ENCODE data around the gene PKNOX2. TPM values are rescaled to one million over a fixed set of nuclear protein-coding genes. Genes with fewer than 3 reads are reported as not detected.

The PKNOX2 gene
- total RNA-seq, 2 experiments from 2014 or later, result not detected

DNA sequence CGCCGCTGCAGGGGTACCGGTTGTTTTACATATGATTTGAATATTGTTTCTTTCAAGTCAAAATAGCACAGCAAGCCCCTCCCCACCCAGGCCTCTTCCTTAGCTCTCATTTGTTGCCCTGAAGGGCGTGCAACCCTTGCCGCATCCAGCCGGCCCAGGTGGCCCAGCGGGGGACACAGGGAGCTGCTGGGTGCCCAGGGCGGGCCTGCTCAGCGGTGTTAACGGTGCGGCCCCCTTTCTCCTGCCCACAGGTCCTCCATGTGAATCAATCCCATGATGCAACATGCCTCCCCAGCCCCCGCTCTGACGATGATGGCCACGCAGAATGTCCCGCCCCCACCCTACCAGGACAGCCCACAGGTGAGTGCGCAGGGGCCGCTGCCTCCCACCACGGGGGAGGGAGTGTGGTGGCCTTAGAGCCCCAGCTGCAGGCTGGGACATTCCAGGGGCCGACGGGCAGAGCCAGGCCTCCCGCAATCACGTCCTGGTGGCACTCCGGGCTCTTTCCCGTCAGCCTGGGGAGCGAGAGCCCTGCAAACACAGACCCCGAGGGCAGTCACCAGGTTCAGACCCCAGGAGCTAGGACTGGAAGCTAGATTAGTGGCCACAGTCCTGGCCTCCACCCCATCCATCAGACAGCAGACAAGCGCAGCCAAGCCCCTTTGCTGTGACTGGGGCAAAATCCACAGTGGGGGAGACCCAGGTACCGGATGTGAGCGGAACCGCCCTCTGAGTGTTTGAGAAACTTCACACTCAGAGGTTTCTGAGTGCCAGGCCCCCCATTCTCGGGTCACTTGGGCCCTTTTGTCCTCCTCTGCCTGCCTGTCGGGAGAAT is 186.7 kb downstream of the PKNOX2 start:
- no peak for TF ChIP-seq EZH2phosphoT487 (IDR thresholded peaks at IDR 0.05; ENCODE audit: borderline replicate concordance, low read depth, low read length)
- TF ChIP-seq, protein P1, sequence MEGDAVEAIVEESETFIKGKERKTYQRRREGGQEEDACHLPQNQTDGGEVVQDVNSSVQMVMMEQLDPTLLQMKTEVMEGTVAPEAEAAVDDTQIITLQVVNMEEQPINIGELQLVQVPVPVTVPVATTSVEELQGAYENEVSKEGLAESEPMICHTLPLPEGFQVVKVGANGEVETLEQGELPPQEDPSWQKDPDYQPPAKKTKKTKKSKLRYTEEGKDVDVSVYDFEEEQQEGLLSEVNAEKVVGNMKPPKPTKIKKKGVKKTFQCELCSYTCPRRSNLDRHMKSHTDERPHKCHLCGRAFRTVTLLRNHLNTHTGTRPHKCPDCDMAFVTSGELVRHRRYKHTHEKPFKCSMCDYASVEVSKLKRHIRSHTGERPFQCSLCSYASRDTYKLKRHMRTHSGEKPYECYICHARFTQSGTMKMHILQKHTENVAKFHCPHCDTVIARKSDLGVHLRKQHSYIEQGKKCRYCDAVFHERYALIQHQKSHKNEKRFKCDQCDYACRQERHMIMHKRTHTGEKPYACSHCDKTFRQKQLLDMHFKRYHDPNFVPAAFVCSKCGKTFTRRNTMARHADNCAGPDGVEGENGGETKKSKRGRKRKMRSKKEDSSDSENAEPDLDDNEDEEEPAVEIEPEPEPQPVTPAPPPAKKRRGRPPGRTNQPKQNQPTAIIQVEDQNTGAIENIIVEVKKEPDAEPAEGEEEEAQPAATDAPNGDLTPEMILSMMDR (conservative IDR thresholded peaks at IDR 0.05; ENCODE audit: low read length), result no peak
- Histone ChIP-seq H3K9me2 (ENCODE audit: insufficient read depth, low read length) (no peaks in the 10 kb centered on the region), H3K4me1 (ENCODE audit: insufficient read depth, low read length, poor library complexity, severe bottlenecking) (no peaks in the 10 kb centered on the region), H3K79me2 (ENCODE audit: insufficient read depth, low read depth, low read length) (no peaks in the 10 kb centered on the region), H3K4me2 (ENCODE audit: low read length) (no peak overlapping the region), H3K27ac (ENCODE audit: low read depth, low read length, poor library complexity, severe bottlenecking) (no peak overlapping the region), H4K20me1 (ENCODE audit: insufficient read depth, low read length) (no peaks in the 10 kb centered on the region), H3K4me3 (ENCODE audit: low read depth, low read length, poor library complexity, severe bottlenecking) (no peak overlapping the region), H3K9me3 (ENCODE audit: low read length) (no peaks in the 10 kb centered on the region), H3K36me3 (ENCODE audit: insufficient read depth, low read length) (no peaks in the 10 kb centered on the region), H2AFZ (ENCODE audit: low read length) (no peak overlapping the region)
- ChIA-PET POLR2A (interaction anchor here (1.1 kb wide), 1 partner anchor 268 kb away, joined by 3 read pairs; no protein-coding TSS in a partner anchor), CTCF (ENCODE audit: unreplicated experiment) (no interaction called here)
- no TSS peak for BruUV-seq (replicated peaks)
- intact Hi-C loops (cut with micrococcal nuclease; ENCODE audit: unreplicated experiment), result no loop called here
- no peak for DNase-seq (ENCODE audit: low spot score)

DNA sequence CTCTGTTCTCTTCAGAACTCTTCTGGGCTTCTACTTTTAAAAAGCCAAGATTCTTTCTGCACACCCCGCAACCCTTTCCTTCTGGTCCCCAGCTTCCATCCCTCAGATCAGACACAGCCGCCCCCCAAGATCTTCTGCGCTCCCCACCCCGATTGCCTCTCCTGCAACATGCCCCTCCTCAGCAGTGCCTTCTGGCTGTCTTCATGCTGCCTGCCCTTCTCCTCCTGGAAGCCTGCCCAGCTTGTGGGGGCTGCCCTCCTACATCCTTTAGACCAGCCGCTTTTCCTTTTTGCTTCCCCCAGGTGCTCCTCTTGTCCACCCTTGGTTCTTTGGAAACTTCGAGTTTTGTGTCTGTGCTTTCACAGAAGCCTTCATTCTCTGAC is 187.3 kb downstream of the PKNOX2 start:
- DNase-seq (ENCODE audit: low spot score), result no peak
- H3K9me3 ChIP-seq (ENCODE audit: low read length), result no peaks in the 10 kb centered on the region
- intact Hi-C loops (cut with micrococcal nuclease; ENCODE audit: unreplicated experiment), result no loop called here
- no peak overlapping the region for H3K4me3 ChIP-seq (ENCODE audit: low read depth, low read length, poor library complexity, severe bottlenecking)
- no peak for TF ChIP-seq EZH2phosphoT487 (IDR thresholded peaks at IDR 0.05; ENCODE audit: borderline replicate concordance, low read depth, low read length)
- TF ChIP-seq, protein P1 (conservative IDR thresholded peaks at IDR 0.05; ENCODE audit: low read length), result no peak
- no peaks in the 10 kb centered on the region for H3K9me2 ChIP-seq (ENCODE audit: insufficient read depth, low read length)
- CTCF ChIA-PET (ENCODE audit: unreplicated experiment), result no interaction called here
- H3K79me2 ChIP-seq (ENCODE audit: insufficient read depth, low read depth, low read length), result no peaks in the 10 kb centered on the region
- no TSS peak for BruUV-seq (replicated peaks)
- H3K4me2 ChIP-seq (ENCODE audit: low read length), result no peak overlapping the region
- H4K20me1 ChIP-seq (ENCODE audit: insufficient read depth, low read length), result no peaks in the 10 kb centered on the region
- H2AFZ ChIP-seq (ENCODE audit: low read length), result no peak overlapping the region
- no peak overlapping the region for H3K27ac ChIP-seq (ENCODE audit: low read depth, low read length, poor library complexity, severe bottlenecking)
- H3K4me1 ChIP-seq (ENCODE audit: insufficient read depth, low read length, poor library complexity, severe bottlenecking), result no peaks in the 10 kb centered on the region
- no peaks in the 10 kb centered on the region for H3K36me3 ChIP-seq (ENCODE audit: insufficient read depth, low read length)
- POLR2A ChIA-PET, result interaction anchor here (1.1 kb wide), 1 partner anchor 268 kb away, joined by 3 read pairs; no protein-coding TSS in a partner anchor

DNA sequence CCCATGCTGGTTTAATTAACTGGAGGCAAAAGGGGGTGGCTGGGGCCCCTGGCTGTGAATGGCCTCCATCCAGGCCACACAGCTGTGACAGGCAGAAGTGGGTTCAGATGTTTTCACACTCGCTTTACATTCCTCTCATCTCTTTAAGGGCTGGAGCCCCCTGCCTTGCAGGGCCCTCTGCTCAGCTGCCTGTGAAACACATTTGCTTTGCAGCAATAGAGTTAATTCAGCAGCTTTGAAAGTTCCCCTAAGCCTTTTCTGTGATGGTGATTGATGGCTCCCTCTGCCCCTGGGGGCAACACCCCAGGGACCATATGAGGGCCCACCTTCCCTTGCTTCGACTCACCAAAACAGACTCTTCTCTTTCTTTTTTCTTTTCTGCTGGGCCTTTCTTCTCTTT is 192.2 kb downstream of the PKNOX2 start:
- Histone ChIP-seq H3K9me3 (ENCODE audit: low read length) (no peaks in the 10 kb centered on the region), H3K4me1 (ENCODE audit: insufficient read depth, low read length, poor library complexity, severe bottlenecking) (no peaks in the 10 kb centered on the region), H3K4me2 (ENCODE audit: low read length) (no peak overlapping the region), H3K4me3 (ENCODE audit: low read depth, low read length, poor library complexity, severe bottlenecking) (no peak overlapping the region), H2AFZ (ENCODE audit: low read length) (no peak overlapping the region), H3K36me3 (ENCODE audit: insufficient read depth, low read length) (no peaks in the 10 kb centered on the region), H3K9me2 (ENCODE audit: insufficient read depth, low read length) (no peaks in the 10 kb centered on the region), H4K20me1 (ENCODE audit: insufficient read depth, low read length) (no peaks in the 10 kb centered on the region), H3K27ac (ENCODE audit: low read depth, low read length, poor library complexity, severe bottlenecking) (no peak overlapping the region), H3K79me2 (ENCODE audit: insufficient read depth, low read depth, low read length) (no peaks in the 10 kb centered on the region)
- POLR2A ChIA-PET, result no interaction called here
- intact Hi-C loops (cut with micrococcal nuclease; ENCODE audit: unreplicated experiment), result no loop called here
- CTCF ChIA-PET (ENCODE audit: unreplicated experiment), result no interaction called here
- no peak for TF ChIP-seq EZH2phosphoT487 (IDR thresholded peaks at IDR 0.05; ENCODE audit: borderline replicate concordance, low read depth, low read length)
- TF ChIP-seq, protein P1 (conservative IDR thresholded peaks at IDR 0.05; ENCODE audit: low read length), result no peak
- BruUV-seq (replicated peaks), result no TSS peak
- DNase-seq (ENCODE audit: low spot score), result no peak

Data from OCI-LY7 (cell line).